GM18907 (cell line): Measurements from ENCODE around the gene MRPL40.

Experiments
- ATAC-seq: cut with Tn5 transposase; IDR thresholded peaks from one replicate; pipeline ENCODE4 v1.9.1; 2021; ENCODE audit warnings: mild to moderate bottlenecking, moderate library complexity; ENCODE audit not compliant: unreplicated experiment

The MRPL40 gene

DNA sequence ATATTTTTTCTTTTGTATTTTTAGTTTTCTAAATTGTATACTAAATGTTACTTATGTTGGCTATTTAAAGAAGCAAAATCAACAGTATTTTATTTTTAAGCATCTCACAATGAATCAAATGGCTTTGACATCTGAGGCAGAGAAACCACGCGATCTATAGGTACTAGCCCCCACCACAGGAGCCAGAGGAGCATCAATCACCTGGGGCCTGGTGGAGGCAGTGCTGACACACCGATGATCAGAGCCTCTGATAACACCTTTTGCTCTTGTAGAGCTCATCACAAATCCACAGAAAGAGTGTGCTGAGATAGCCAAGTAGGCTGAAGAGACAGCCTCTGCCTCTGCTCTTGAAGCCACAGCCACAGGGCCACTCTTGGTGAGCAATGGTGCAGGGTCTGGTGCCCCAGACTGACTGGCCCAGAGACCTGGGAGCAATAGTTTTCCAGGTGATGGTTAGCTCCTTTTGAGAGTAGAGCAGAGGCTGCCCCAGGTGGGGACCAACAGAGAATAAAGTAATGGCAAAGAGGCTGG is 26.0 kb upstream of the MRPL40 start:
- no peak for ATAC-seq

DNA sequence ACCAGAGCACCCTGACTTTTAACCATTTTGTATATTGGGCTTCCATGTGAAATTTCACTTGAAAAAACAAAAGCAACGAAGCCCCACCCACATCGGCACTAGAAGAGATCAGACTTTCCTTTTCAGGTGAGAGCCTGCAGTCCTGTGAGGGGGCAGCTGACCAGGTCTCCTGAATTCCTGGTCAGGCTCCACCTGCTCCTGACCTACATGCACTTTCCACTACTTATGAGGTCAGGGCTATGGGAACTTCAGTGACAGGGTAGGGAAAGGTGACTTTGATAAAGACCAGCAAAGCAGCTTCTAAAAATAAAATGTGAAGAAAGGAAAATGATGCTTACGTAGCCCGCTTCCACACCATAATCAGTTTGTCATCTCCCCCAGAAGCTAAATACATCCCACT is 25.5 kb upstream of the MRPL40 start:
- ATAC-seq: no peak

DNA sequence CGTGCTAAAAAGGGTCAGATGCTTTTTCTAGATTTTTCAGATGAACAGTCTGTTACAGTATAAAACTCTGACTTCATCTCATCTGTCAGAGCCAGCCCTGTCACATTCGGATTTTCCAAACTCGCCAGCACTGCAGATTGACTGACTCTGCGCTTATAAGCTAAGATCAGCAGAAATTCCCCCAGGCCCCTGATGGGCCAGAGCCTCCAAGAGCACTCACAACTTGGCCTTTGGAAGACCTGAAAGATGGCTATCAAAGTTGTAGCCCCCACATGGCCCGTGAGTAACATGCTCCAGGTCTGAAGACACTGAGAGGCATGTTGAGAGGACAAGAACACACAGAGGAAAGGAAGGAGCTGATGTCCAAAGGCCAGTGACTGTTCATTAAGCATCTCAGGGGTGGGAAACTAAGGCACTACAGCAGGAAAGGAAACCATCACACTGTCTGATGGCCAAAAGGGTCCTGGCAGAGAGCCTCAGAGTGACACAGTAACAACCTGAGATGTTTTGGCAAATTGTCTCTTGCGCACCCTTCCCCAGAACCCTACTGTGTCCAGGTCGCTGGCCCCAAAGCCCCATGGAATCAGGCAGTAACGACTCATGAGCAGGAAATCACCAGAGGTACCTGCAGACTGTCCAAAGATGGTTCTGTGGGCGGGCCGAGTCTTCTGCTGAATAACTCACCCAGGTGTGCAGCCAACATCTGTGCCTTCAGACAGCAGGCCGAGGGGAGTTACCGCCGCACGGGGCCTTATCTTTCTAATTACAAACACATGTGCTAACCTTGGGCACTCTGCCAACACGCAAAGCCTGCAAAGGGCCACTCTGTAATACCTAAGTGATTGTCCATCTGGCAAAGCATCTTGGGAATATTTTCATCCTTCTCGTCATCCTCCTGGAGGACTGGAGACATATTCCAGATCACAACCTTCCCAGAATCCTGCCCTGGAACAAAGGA is 24.4 kb upstream of the MRPL40 start:
- no peak for ATAC-seq

- ATAC-seq: no peak
Measured at GRCh38 chr22:19410941-19411689, 21.2 kb upstream of the MRPL40 start.

DNA sequence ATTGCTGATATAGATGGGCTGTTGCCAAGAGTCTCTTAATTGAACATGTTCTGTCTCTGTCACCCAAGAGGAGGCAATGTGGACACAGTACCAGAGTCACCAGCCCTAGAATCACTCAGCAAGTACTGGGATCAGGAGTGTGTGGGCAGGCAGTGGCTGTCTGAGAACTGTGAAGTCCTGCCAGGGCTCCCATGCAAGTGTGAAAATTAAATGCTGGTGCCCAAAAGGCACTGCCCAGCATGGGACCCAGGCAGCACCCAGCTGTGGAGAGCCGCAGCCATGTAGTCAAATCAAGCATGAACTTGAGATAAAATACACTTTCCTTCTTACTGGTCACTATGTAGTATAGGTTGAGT is 20.7 kb upstream of the MRPL40 start:
- no peak for ATAC-seq

DNA sequence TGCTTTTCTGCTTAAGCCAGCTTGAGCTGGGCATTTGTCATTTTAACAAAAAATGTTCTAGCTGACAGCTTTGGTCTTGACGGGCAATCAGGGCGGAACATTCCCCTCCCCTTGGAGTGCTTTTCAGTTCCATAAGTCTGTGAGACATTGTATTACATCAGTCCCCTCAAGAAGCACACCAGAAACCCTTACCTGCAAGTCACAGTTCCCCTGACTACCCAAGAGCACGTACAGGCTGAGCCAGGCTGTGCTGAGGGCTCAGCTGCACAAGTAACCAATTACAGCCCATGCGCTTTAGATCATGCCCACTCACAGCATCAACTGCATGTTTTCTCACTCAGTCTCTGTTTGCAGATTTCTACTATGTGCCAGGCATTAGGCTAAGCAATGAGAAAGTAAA is 19.9 kb upstream of the MRPL40 start:
- ATAC-seq: no peak

DNA sequence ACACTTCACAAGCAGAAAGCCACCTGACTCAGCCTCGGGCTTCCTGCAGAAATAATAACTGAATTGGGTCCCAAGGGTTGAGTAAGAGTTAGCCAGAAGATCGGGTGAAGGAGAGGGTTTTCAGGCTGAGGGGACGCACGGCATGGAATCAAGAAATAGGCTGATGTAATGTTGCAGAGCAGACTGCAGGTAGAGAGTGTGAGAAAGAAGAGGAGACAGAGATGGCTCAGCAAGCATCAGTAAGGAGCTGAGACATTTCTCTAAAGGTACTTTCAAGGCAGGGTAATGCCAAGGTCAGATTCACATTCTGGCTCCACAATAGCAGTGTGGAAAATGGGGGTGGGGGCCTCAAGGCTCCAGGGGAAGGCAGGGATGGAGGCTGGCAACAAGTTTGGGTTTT is 19.4 kb upstream of the MRPL40 start:
- ATAC-seq: no peak

DNA sequence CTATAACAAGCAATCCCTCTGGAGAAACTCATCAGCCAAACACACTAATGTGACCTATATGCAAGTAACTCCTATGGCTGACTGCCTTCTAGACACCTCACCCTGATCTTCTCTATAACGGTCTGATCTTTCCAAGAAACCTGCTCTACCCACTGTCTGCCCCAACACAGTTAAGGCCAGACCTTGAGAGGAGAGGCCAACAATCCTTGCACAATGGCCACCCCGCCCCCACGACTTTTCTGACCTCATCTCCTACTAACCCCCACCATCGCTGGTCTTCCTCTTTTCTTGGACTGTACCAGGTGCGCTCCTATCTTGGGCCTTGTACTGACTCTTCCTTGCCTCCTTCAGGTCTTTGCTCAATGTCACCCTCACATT is 13.3 kb upstream of the MRPL40 start:
- ATAC-seq: no peak

- peak; percentile 63 for ATAC-seq
Measured at GRCh38 chr22:19419464-19420178, 12.7 kb upstream of the MRPL40 start.

GRCh38 chr22:19420321-19420720 is 12.0 kb upstream of the MRPL40 start:
- no peak for ATAC-seq

DNA sequence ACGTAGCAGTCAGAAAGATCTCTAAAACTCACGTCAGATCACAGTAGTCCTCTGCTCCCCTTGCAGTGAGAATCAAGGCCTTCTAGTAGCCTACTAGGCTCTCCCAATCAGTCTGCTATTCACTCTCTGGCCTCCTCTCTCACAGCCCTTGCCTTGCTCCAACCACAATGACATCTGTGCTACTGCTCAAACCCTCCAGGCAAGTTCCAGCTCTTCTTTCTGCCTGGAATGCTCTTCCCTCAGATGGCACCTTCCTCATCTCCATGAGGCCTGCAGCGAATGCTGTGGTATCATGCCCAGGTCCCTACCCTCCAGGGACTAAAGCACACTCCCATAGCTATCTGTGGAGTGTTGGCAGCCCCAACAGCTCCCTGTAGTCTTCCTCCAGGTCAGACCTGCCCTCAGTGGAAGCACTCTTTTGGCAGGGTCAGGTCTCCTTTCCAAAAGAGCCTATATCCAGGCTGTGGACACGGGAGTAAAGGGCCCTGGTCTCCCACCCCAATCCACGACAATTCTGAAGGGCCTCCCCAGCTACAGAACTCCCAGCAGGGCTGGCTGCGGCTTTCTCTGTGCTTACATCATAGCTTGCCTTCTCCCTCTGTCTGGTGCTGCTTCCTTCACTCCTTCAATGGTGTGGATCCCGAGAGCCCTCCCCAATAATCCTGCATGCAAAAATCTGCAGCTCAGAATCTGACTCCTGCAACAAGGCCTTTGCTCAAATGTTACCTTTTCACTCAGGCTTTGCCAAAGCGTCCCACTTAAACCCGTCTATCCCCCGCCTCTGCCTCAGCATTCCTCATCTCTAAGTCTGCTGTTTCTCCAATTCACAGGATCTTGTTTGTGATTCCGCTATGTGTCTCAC is 9.7 kb upstream of the MRPL40 start:
- no peak for ATAC-seq

DNA sequence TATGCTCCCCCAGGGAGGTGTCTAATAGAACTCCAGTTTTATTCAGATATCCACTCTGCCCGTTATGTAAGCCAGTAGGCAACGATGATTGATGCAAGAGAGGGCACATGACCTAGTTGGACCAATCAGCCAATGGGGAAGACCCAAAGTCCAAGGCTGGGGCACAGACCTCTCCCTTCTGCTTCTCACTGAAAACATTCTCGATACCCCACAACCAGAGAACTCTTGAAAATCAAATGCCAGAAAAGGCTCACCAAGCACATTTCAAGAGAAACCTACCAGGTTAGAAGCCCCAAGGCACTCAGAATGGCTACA is 8.2 kb upstream of the MRPL40 start:
- ATAC-seq: no peak

GRCh38 chr22:19429950-19430889 is 2.1 kb upstream of the MRPL40 start:
- no peak for ATAC-seq

GRCh38 chr22:19430890-19431541 is 1.3 kb upstream of the MRPL40 start:
- peak; percentile 11 for ATAC-seq

DNA sequence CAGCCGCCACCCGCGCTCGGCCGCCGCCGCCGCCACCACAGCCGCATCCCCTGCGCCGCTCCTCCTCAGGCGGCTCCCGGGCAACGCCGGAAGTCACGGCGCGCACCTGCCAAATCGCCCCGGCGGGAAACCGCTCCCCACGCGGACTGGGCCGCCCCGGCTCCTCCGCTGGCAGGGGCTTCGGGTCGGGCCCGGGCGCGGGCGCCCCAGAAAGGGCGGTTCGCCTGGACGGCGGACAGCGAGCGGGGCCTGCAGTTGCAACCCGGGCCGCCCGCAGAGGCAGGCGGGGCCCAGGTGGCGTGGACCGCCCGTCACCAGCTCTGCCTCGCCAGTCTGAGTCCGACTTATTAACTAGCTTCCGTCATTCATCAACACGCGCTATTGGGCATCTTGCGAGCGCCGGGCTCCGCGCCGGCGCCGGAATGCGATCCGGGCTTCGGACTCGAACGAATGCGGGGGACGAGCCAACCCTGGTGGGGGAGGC is 654 bp upstream of the MRPL40 start, which contains the start of gene HIRA:
TSS of gene HIRA (minus strand) at position 85 of the 484 bp plus-strand sequence. CDS start 257 bp downstream, outside the sequence.
- ATAC-seq: peak; percentile 63

DNA sequence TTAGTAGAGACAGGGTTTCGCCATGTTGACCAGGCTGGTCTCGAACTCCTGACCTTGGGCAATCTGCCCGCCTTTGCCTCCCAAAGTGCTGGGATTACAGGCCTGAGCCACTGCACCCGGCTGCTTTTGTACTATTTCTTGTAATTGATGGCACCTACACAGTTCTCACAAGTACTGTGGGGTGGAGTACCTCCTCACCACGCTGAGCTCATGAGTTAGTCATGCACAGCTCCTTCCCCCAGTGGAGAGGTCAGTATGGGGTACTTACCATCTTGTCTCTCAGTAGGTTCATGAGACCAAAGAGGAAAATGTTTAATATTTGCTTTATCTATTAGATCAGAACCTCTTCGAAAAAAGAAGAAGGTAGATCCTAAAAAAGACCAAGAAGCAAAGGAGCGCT is 2.1 kb downstream of the MRPL40 start:
- no peak for ATAC-seq

GRCh38 chr22:19434829-19435580 is 2.7 kb downstream of the MRPL40 start:
- no peak for ATAC-seq
